ENCODE results near the gene PTPN6.

PTPN6 gene

DNA sequence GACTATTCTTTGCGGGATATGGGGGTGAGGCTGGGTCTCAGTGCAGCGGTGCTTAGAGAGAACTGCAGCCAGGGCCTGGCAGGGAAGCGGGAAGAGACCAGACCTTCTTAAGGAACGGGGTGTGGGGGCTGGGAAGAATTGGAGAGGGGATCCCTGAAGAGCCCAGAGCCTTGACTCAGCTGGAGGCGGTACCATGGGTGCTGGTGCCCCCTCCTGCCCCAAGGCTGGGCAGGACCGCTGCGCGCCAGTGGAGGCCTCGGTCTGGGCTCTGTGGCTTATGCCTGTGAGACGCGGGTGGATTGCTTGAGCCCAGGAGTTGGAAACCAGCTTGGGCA lies 8.9 kb upstream of the PTPN6 start:
- no peak for DNase-seq

GRCh38 chr12:6943389-6943721 lies 7.8 kb upstream of the PTPN6 start:
- peak; percentile 97 for DNase-seq

GRCh38 chr12:6943722-6944380 lies 7.3 kb upstream of the PTPN6 start, which contains the start of the genes C12orf57 and RNU7-1:
TSS of gene C12orf57 (plus strand) at chr12:6944022. CDS start at chr12:6944122, 100 bp downstream.
TSS of gene RNU7-1 (plus strand) at chr12:6943816.
- DNase-seq, result peak; percentile 98

DNA sequence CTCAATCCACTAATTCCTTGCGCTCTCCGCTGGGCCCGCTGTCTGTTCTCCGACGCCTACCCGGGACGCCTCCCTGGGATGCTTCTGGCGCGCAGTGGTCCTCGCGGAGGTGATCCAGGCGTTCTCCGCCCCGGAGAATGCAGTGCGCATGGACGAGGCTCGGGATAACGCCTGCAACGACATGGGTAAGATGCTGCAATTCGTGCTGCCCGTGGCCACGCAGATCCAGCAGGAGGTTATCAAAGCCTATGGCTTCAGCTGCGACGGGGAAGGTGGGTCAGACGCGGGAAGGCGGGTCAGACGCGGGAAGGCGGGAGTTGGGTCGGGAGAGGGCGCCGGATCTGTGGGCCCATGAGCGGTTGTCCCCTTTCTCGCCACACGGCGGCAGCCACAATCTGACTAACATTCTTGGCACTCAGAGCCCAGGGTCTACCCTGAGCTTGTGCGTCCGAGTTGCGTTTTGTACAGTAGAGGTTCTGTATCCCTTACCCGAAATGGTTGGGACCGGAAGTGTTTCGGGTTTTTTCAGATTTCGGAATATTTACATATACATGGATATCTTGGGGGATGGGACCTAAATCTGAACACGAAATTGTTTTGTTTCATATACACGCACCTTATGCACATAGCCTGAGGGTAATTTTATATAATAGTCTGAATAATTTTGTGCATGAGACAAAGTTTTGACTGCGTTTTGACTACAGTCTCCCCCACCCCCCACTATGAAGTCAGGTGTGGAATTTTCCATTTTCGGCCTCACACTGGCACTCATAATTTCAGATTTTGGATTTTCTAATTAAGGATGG lies 6.6 kb upstream of the PTPN6 start:
- peak; percentile 97 for DNase-seq

- no peak for DNase-seq
Observed at GRCh38 chr12:6945613-6946012, 5.5 kb upstream of the PTPN6 start.

- DNase-seq, result no peak
Observed at GRCh38 chr12:6946033-6946919, 4.9 kb upstream of the PTPN6 start.

DNA sequence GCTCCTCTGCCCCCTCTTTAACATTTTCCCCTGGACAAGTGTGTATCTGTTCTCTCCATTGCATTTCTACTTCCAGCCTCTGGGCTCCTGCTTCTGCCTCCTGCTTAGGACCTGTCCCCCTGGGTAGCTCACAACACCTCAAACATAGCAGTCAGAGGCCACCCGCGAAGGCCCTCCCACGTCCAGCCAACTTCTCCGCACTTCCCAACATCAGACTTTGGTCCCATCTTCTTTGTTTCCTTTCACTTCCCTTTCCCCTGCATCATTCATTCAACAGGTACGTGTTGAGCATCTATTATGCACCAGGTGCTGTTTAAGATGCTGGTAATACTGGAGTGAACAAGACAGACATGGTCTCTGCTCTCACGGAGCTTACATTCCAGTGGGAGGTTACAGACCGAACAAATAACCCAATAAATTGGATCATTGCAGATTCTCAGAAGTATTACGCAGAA lies 4.2 kb upstream of the PTPN6 start:
- no peak for DNase-seq

- DNase-seq, result no peak
Observed at GRCh38 chr12:6947615-6948014, 3.5 kb upstream of the PTPN6 start.

GRCh38 chr12:6948873-6949594 lies 2.1 kb upstream of the PTPN6 start:
- DNase-seq, result no peak

GRCh38 chr12:6950401-6950801 lies 755 bp upstream of the PTPN6 start:
- DNase-seq, result peak; percentile 58

GRCh38 chr12:6951551-6952120 lies 480 bp downstream of the PTPN6 start:
- peak; percentile 31 for DNase-seq

- peak; percentile 61 for DNase-seq
Observed at GRCh38 chr12:6952121-6952862, 1.1 kb downstream of the PTPN6 start.

DNA sequence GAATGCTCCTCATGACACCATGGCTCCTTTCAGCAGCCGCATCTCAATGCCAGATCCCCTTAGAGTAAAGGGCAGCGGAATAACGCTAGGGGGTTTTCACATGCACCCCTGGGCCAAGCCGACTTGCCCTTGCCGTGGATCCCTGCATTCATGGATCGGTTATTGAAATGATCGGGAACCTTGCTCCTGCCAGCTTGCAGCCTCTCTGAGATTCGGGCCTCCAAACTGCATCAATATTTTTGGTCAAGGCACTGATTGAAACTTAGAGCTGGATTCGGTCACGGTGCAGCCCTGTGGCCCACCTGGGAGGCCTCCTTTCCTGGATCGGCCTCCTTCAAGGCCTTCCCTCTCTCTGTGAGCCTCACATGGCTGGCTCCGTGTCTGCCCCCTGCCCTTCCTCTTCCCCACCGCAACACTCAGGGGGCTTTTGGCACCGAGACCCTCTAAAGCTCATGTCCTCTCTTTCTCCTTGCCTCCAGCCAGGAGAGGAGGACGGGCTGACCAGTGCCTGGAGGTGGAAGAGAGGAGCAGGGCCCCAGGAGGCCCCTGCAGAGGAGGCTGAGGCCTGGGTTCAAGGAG lies 1.8 kb downstream of the PTPN6 start:
- no peak for DNase-seq

- DNase-seq, result peak; percentile 95
Observed at GRCh38 chr12:6953442-6954315, 2.5 kb downstream of the PTPN6 start.

- DNase-seq, result no peak
Observed at GRCh38 chr12:6954316-6955107, 3.4 kb downstream of the PTPN6 start.

DNA sequence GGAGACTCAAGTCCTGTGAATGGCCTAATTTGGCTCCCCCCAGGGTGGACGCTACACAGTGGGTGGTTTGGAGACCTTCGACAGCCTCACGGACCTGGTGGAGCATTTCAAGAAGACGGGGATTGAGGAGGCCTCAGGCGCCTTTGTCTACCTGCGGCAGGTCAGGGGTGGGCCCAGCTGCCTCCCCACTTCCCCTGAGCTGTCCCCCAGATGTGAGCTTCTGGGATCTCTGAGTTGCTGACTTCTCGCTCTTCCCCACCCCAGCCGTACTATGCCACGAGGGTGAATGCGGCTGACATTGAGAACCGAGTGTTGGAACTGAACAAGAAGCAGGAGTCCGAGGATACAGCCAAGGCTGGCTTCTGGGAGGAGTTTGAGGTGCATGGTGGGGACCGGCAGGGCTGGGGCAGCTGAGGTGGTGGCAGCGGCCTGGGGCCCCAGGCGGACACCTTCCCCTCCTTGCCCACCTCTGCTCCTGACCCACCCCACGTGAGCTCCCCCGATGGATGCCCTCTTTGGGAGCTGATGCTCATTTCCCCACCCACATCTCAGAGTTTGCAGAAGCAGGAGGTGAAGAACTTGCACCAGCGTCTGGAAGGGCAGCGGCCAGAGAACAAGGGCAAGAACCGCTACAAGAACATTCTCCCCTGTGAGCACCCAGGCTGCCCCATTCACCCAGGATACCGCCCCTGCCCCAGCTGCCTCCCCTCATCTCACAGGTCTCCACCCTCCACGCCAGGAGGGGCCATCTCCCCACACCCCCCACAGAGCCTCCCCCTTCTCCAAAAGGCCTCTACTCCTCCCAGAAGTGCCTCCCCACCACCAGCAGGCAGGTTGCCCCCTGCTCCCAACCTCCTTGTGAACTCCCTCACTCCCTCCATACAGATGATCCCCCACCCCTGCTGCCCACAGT lies 4.2 kb downstream of the PTPN6 start:
- no peak for DNase-seq

GRCh38 chr12:6956021-6956727 lies 5.0 kb downstream of the PTPN6 start:
- DNase-seq, result no peak
